Neuronal stem cell (in vitro differentiated cells): ENCODE data around the gene ANTXR1.

Experiments used
- DNase-seq: peaks from one replicate; pipeline ENCODE4 v3.0.0-alpha.2; 2013; ENCODE audit warnings: low spot score
- H2AFZ ChIP-seq: one replicate; pipeline ENCODE4 v1.6.1; 2013; ENCODE audit warnings: mild to moderate bottlenecking, low read length, inconsistent platforms
- H2AK5ac ChIP-seq: 2 replicates; pipeline ENCODE4 v1.6.1; 2013; ENCODE audit warnings: low read depth, mild to moderate bottlenecking, inconsistent platforms, low read length, moderate library complexity, mixed read lengths
- H2BK120ac ChIP-seq: 2 replicates; pipeline ENCODE4 v1.6.1; 2013; ENCODE audit warnings: low read depth, mild to moderate bottlenecking, inconsistent platforms, low read length, moderate library complexity, mixed read lengths
- H2BK12ac ChIP-seq: one replicate; pipeline ENCODE4 v1.6.1; 2013; ENCODE audit warnings: low read length, inconsistent platforms
- H2BK15ac ChIP-seq: 2 replicates; pipeline ENCODE4 v1.6.1; 2013; ENCODE audit warnings: mild to moderate bottlenecking, low read length, inconsistent platforms, mixed read lengths
- H2BK5ac ChIP-seq: one replicate; pipeline ENCODE4 v1.6.1; 2013; ENCODE audit warnings: inconsistent platforms, mild to moderate bottlenecking, low read length, moderate library complexity
- H3K14ac ChIP-seq: one replicate; pipeline ENCODE4 v1.6.1; 2013; ENCODE audit warnings: low read length, inconsistent platforms
- H3K18ac ChIP-seq: 2 replicates; pipeline ENCODE4 v1.6.1; 2013; ENCODE audit warnings: low read length, inconsistent platforms
- H3K23ac ChIP-seq: 2 replicates; pipeline ENCODE4 v1.6.1; 2013; ENCODE audit warnings: low read depth, mild to moderate bottlenecking, mixed read lengths, low read length, inconsistent platforms; ENCODE audit not compliant: poor library complexity
- H3K27ac ChIP-seq: replicated peaks from 3 replicates; pipeline ENCODE4 v1.5.1; 2013; ENCODE audit warnings: low read length, inconsistent platforms
- H3K27me3 ChIP-seq, 3 experiments: 2 replicates each; pipeline ENCODE4 v1.6.1; 2013; ENCODE audit warnings: low read length in 3 of 3, mild to moderate bottlenecking in 2 of 3, inconsistent platforms in 1 of 3, low read depth in 1 of 3, mixed read lengths in 1 of 3, moderate library complexity in 1 of 3; ENCODE audit not compliant: control insufficient read depth in 3 of 3, insufficient read depth in 3 of 3
- H3K36me3 ChIP-seq, 2 donors: replicated peaks in 1 of 2; 2 replicates each; pipeline ENCODE4 v1.6.1; 2013; ENCODE audit warnings: low read length in 2 of 2; ENCODE audit not compliant: control insufficient read depth in 2 of 2, insufficient read depth in 2 of 2
- H3K4ac ChIP-seq: 2 replicates; pipeline ENCODE4 v1.6.1; 2013; ENCODE audit warnings: inconsistent platforms, mild to moderate bottlenecking, low read length, moderate library complexity
- H3K4me1 ChIP-seq, 2 donors: 1 replicate in 1 of 2; 2 replicates in 1 of 2; pipeline ENCODE4 v1.6.1; 2013; ENCODE audit warnings: low read length in 2 of 2, low read depth in 1 of 2; ENCODE audit not compliant: control insufficient read depth in 2 of 2, insufficient read depth in 1 of 2
- H3K4me2 ChIP-seq: one replicate; pipeline ENCODE4 v1.6.1; 2013; ENCODE audit warnings: mild to moderate bottlenecking, low read length, inconsistent platforms; ENCODE audit not compliant: insufficient read depth, poor library complexity, severe bottlenecking
- H3K4me3 ChIP-seq, 2 donors: 2 replicates each; pipeline ENCODE4 v1.5.1; 2013; ENCODE audit warnings: low read length in 2 of 2, mild to moderate bottlenecking in 2 of 2, inconsistent platforms in 1 of 2, moderate library complexity in 1 of 2
- H3K79me1 ChIP-seq: one replicate; pipeline ENCODE4 v1.6.1; 2013; ENCODE audit warnings: low read depth, mild to moderate bottlenecking, inconsistent platforms, low read length, moderate library complexity
- H3K9ac ChIP-seq: one replicate; pipeline ENCODE4 v1.6.1; 2013; ENCODE audit warnings: mild to moderate bottlenecking, low read depth, low read length, inconsistent platforms; ENCODE audit not compliant: poor library complexity
- H3K9me3 ChIP-seq, 2 donors: replicated peaks in 1 of 2; 2 replicates each; pipeline versions ENCODE3 to v1.6.1; 2013; ENCODE audit warnings: low read length in 2 of 2, mild to moderate bottlenecking in 2 of 2, inconsistent platforms in 1 of 2, low read depth in 1 of 2, mixed read lengths in 1 of 2, moderate library complexity in 1 of 2; ENCODE audit not compliant: control insufficient read depth in 2 of 2, insufficient read depth in 1 of 2
- H4K8ac ChIP-seq: one replicate; pipeline ENCODE4 v1.6.1; 2013; ENCODE audit warnings: low read depth, mild to moderate bottlenecking, inconsistent platforms, low read length, moderate library complexity
- H4K91ac ChIP-seq: one replicate; pipeline ENCODE4 v1.6.1; 2013; ENCODE audit warnings: low read length, low read depth, mild to moderate bottlenecking, inconsistent platforms; ENCODE audit not compliant: poor library complexity
- WGBS, 2 donors: extraction: QIAGEN DNeasy Blood & Tissue Kit; methylation state at CpG; one replicate each; pipeline ENCODE4 v1.1.7; 2013; ENCODE audit warnings: missing lambda C conversion rate in 2 of 2, mixed read lengths in 1 of 2; ENCODE audit not compliant: insufficient read length in 2 of 2, insufficient replicate concordance in 1 of 2; ENCODE audit errors: extremely low coverage in 2 of 2; 5-methylcytosine and 5-hydroxymethylcytosine counted together

Gene ANTXR1

GRCh38 chr2:69092857-69093256, 79.9 kb downstream of the ANTXR1 start:
- Histone ChIP-seq H2BK5ac (no peak overlapping the region), H3K14ac (no peak overlapping the region), H3K4me1 (no peaks in the 10 kb centered on the region), H2BK120ac (no peak overlapping the region), H3K9me3 (no peaks in the 10 kb centered on the region), H3K27ac (no peak overlapping the region), H3K36me3 (peaks cover 1 to 82% of the 10 kb centered on the region in 2 donors), H3K4me3 (no peak overlapping the region), H3K23ac (no peak overlapping the region), H3K27me3 (no peaks in the 10 kb centered on the region), H4K8ac (no peak overlapping the region), H3K18ac (no peak overlapping the region), H2BK15ac (no peak overlapping the region), H2AK5ac (no peak overlapping the region), H4K91ac (no peak overlapping the region), H3K79me1 (no peaks in the 10 kb centered on the region), H2BK12ac (no peak overlapping the region), H3K9ac (no peak overlapping the region), H2AFZ (no peak overlapping the region), H3K4me2 (no peak overlapping the region), H3K4ac (no peak overlapping the region)
- WGBS, 2 donors, result no CpG with 5 or more reads among the region's 1 CpG
- DNase-seq, result no peak

- Histone ChIP-seq H2AFZ (no peak overlapping the region), H3K9me3 (no peaks in the 10 kb centered on the region), H3K23ac (no peak overlapping the region), H3K27me3 (no peaks in the 10 kb centered on the region), H2BK120ac (no peak overlapping the region), H3K18ac (no peak overlapping the region), H2BK12ac (no peak overlapping the region), H3K4ac (no peak overlapping the region), H2BK5ac (no peak overlapping the region), H4K8ac (no peak overlapping the region), H3K36me3 (peaks cover 3 to 86% of the 10 kb centered on the region in 2 donors), H3K4me2 (no peak overlapping the region), H2AK5ac (no peak overlapping the region), H3K27ac (no peak overlapping the region), H3K9ac (no peak overlapping the region), H4K91ac (no peak overlapping the region), H3K4me3 (no peak overlapping the region), H2BK15ac (no peak overlapping the region), H3K4me1 (peaks cover 0 to 3% of the 10 kb centered on the region in 2 donors), H3K14ac (no peak overlapping the region), H3K79me1 (no peaks in the 10 kb centered on the region)
- no CpG with 5 or more reads among the region's 2 CpGs for WGBS, 2 donors
- no peak for DNase-seq
Measured at GRCh38 chr2:69095305-69095704, 82.3 kb downstream of the ANTXR1 start.

GRCh38 chr2:69096326-69097095, 83.5 kb downstream of the ANTXR1 start:
- no peak overlapping the region for H3K23ac ChIP-seq
- WGBS, 2 donors, result no CpG with 5 or more reads among the region's 2 CpGs
- H3K18ac ChIP-seq, result no peak overlapping the region

GRCh38 chr2:69097148-69097610, 84.2 kb downstream of the ANTXR1 start:
- Histone ChIP-seq H3K9me3 (no peaks in the 10 kb centered on the region), H3K27me3 (no peaks in the 10 kb centered on the region), H3K23ac (no peak overlapping the region), H2BK120ac (no peak overlapping the region), H3K9ac (no peak overlapping the region), H2BK12ac (no peak overlapping the region), H3K36me3 (peaks cover 3 to 88% of the 10 kb centered on the region in 2 donors), H3K4me1 (peaks cover 0 to 7% of the 10 kb centered on the region in 2 donors), H3K4me2 (no peak overlapping the region), H3K4ac (no peak overlapping the region), H2AFZ (no peak overlapping the region), H2BK5ac (no peak overlapping the region), H3K27ac (no peak overlapping the region), H4K8ac (no peak overlapping the region), H3K79me1 (no peaks in the 10 kb centered on the region), H4K91ac (no peak overlapping the region), H3K18ac (no peak overlapping the region), H3K4me3 (no peak overlapping the region), H2AK5ac (no peak overlapping the region), H3K14ac (no peak overlapping the region), H2BK15ac (no peak overlapping the region)
- WGBS, 2 donors, result no CpG with 5 or more reads among the region's 2 CpGs
- DNase-seq, result no peak

More at GRCh38 chr2:69096326-69097095, 83.5 kb downstream of the ANTXR1 start:
- Histone ChIP-seq H3K14ac (no peak overlapping the region), H3K4me2 (no peak overlapping the region), H2BK12ac (no peak overlapping the region), H2AFZ (no peak overlapping the region), H3K4me1 (peaks cover 0 to 5% of the 10 kb centered on the region in 2 donors), H4K8ac (no peak overlapping the region), H2BK15ac (no peak overlapping the region), H3K4me3 (no peak overlapping the region), H3K36me3 (peaks cover 3 to 88% of the 10 kb centered on the region in 2 donors), H2AK5ac (no peak overlapping the region), H2BK120ac (no peak overlapping the region), H2BK5ac (no peak overlapping the region), H3K79me1 (no peaks in the 10 kb centered on the region), H3K27ac (no peak overlapping the region), H3K27me3 (no peaks in the 10 kb centered on the region), H3K4ac (no peak overlapping the region), H4K91ac (no peak overlapping the region), H3K9me3 (no peaks in the 10 kb centered on the region), H3K9ac (no peak overlapping the region)
- no peak for DNase-seq
